HepG2 (cell line): ENCODE measurements around the gene LMBRD2. TPM values are rescaled to one million over a fixed set of nuclear protein-coding genes. Genes with fewer than 3 reads are reported as not detected.

Source experiments
- AKNA ChIP-seq: sonication (generic); formaldehyde crosslinking; IDR thresholded peaks from 2 replicates; pipeline ENCODE4 v1.4.0; 2020; ENCODE audit warnings: missing genetic modification reagents, borderline replicate concordance
- BHLHE40 ChIP-seq: IDR thresholded peaks from 2 replicates; pipeline ENCODE4 v1.6.1; 2011; ENCODE audit warnings: low read length, improper control_type of control experiment
- FOXC1 ChIP-seq: sonication (generic); formaldehyde crosslinking; IDR thresholded peaks from 2 replicates; pipeline ENCODE4 v1.8.0; 2022; ENCODE audit warnings: mild to moderate bottlenecking, missing genetic modification reagents, borderline replicate concordance
- KDM1A ChIP-seq: IDR thresholded peaks from 2 replicates; pipeline ENCODE4 v1.6.1; 2016; ENCODE audit warnings: missing compliant biosample characterization
- KLF13 ChIP-seq: sonication (generic); formaldehyde crosslinking; IDR thresholded peaks from 2 replicates; pipeline ENCODE4 v1.4.0; 2020; ENCODE audit warnings: mild to moderate bottlenecking, missing genetic modification reagents
- ZBTB2 ChIP-seq: sonication (generic); formaldehyde crosslinking; IDR thresholded peaks from 2 replicates; pipeline ENCODE4 v1.8.0; 2022; ENCODE audit warnings: low read depth, missing genetic modification reagents
- polyA plus RNA-seq, 8 experiments: library from polyadenylated mRNA; depleted of rRNA in 3 of 8; stranded (reverse) in 7 of 8; unstranded in 1 of 8; fragments of >200 nt; fragmentation: Illumina TruSeq in 4 of 8; extraction: Trizol in 4 of 8; gene quantifications; 2 replicates each; pipeline versions ENCODE4 v1.2.1 to v1.2.3, GENCODE V29; 2011 to 2016; ENCODE audit warnings: low read depth in 4 of 8, missing spikeins in 1 of 8, mixed read lengths in 1 of 8; ENCODE audit not compliant: insufficient read depth in 1 of 8
- total RNA-seq, 5 experiments: library from RNA; depleted of rRNA; stranded (reverse); fragments of >200 nt; fragmentation: Illumina TruSeq; extraction: Trizol; gene quantifications; 2 replicates each; pipeline ENCODE4 v1.2.3, GENCODE V29; 2016; ENCODE audit warnings: low read depth in 1 of 5
- TF ChIP-seq, protein P1 (sequence below), 2 experiments: sonication (generic) in 1 of 2; formaldehyde crosslinking in 1 of 2; IDR thresholded peaks; 2 replicates each; pipeline versions ENCODE4 v1.4.0 to v1.6.1; 2016 to 2020; ENCODE audit warnings: borderline replicate concordance in 1 of 2, low read depth in 1 of 2, mild to moderate bottlenecking in 1 of 2, missing genetic modification reagents in 1 of 2
- TF ChIP-seq, protein P2 (sequence below): sonication (generic); formaldehyde crosslinking; IDR thresholded peaks from 2 replicates; pipeline ENCODE4 v1.8.1; 2023; ENCODE audit warnings: mild to moderate bottlenecking, missing genetic modification reagents
- TF ChIP-seq, protein P3 (sequence below): sonication (generic); formaldehyde crosslinking; IDR thresholded peaks from 2 replicates; pipeline ENCODE4 v1.4.0; 2020; ENCODE audit warnings: mild to moderate bottlenecking, missing genetic modification reagents

Gene LMBRD2
- total and polyA plus RNA-seq, 2 of the 13 experiments (the other 11 are each of a cell fraction or from before 2014, with no cell fraction given) = 2.0 to 4.7 TPM

GRCh38 chr5:36180556-36181350 is 29.1 kb upstream of the LMBRD2 start (continued):
- TF ChIP-seq AKNA (CRISPR knock-in tag) (no peak), KDM1A (CRISPR knock-in tag) (no peak), KLF13 (no peak), BHLHE40 (no peak), ZBTB2 (CRISPR knock-in tag) (no peak), FOXC1 (CRISPR knock-in tag) (no peak)
- TF ChIP-seq, protein P1, sequence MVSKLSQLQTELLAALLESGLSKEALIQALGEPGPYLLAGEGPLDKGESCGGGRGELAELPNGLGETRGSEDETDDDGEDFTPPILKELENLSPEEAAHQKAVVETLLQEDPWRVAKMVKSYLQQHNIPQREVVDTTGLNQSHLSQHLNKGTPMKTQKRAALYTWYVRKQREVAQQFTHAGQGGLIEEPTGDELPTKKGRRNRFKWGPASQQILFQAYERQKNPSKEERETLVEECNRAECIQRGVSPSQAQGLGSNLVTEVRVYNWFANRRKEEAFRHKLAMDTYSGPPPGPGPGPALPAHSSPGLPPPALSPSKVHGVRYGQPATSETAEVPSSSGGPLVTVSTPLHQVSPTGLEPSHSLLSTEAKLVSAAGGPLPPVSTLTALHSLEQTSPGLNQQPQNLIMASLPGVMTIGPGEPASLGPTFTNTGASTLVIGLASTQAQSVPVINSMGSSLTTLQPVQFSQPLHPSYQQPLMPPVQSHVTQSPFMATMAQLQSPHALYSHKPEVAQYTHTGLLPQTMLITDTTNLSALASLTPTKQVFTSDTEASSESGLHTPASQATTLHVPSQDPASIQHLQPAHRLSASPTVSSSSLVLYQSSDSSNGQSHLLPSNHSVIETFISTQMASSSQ (IDR thresholded peaks at IDR 0.05; ENCODE audit: low read depth) = peak; percentile 67
- TF ChIP-seq, protein P1 (CRISPR knock-in tag; IDR thresholded peaks at IDR 0.05; ENCODE audit: borderline replicate concordance) = peak; percentile 47; the same call in 1 of the 2 replicates
- TF ChIP-seq, protein P2, sequence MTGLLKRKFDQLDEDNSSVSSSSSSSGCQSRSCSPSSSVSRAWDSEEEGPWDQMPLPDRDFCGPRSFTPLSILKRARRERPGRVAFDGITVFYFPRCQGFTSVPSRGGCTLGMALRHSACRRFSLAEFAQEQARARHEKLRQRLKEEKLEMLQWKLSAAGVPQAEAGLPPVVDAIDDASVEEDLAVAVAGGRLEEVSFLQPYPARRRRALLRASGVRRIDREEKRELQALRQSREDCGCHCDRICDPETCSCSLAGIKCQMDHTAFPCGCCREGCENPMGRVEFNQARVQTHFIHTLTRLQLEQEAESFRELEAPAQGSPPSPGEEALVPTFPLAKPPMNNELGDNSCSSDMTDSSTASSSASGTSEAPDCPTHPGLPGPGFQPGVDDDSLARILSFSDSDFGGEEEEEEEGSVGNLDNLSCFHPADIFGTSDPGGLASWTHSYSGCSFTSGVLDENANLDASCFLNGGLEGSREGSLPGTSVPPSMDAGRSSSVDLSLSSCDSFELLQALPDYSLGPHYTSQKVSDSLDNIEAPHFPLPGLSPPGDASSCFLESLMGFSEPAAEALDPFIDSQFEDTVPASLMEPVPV = no peak
- TF ChIP-seq, protein P3, sequence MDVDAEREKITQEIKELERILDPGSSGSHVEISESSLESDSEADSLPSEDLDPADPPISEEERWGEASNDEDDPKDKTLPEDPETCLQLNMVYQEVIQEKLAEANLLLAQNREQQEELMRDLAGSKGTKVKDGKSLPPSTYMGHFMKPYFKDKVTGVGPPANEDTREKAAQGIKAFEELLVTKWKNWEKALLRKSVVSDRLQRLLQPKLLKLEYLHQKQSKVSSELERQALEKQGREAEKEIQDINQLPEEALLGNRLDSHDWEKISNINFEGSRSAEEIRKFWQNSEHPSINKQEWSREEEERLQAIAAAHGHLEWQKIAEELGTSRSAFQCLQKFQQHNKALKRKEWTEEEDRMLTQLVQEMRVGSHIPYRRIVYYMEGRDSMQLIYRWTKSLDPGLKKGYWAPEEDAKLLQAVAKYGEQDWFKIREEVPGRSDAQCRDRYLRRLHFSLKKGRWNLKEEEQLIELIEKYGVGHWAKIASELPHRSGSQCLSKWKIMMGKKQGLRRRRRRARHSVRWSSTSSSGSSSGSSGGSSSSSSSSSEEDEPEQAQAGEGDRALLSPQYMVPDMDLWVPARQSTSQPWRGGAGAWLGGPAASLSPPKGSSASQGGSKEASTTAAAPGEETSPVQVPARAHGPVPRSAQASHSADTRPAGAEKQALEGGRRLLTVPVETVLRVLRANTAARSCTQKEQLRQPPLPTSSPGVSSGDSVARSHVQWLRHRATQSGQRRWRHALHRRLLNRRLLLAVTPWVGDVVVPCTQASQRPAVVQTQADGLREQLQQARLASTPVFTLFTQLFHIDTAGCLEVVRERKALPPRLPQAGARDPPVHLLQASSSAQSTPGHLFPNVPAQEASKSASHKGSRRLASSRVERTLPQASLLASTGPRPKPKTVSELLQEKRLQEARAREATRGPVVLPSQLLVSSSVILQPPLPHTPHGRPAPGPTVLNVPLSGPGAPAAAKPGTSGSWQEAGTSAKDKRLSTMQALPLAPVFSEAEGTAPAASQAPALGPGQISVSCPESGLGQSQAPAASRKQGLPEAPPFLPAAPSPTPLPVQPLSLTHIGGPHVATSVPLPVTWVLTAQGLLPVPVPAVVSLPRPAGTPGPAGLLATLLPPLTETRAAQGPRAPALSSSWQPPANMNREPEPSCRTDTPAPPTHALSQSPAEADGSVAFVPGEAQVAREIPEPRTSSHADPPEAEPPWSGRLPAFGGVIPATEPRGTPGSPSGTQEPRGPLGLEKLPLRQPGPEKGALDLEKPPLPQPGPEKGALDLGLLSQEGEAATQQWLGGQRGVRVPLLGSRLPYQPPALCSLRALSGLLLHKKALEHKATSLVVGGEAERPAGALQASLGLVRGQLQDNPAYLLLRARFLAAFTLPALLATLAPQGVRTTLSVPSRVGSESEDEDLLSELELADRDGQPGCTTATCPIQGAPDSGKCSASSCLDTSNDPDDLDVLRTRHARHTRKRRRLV (CRISPR knock-in tag) = no peak
